BJ (cell line): ENCODE results near the gene DOK5. TPM values are rescaled to one million over a fixed set of nuclear protein-coding genes. Genes with fewer than 3 reads are reported as not detected.

ENCODE experiments used
- CTCF ChIA-PET: fragments of 350-600 bp; formaldehyde crosslinking; extraction: SDS; loops from one replicate; lab custom pipeline; 2021; ENCODE audit warnings: antibody characterized with exemption, inconsistent platforms; lab: Yijun Ruan, JAX
- POLR2A ChIA-PET: fragments of 300-600 bp; sonication (Branson Sonifier 250); formaldehyde crosslinking; extraction: SDS; loops from one replicate; lab custom pipeline; 2021; ENCODE audit warnings: antibody characterized with exemption; lab: Charles Lee
- DNase-seq: peaks from one replicate; pipeline ENCODE4 v3.0.0-alpha.2; 2011; ENCODE audit warnings: low read depth
- H3K27me3 ChIP-seq: 2 replicates; pipeline ENCODE4 v1.6.0; 2011; ENCODE audit warnings: low read length; ENCODE audit not compliant: control insufficient read depth, insufficient read depth
- H3K36me3 ChIP-seq: 2 replicates; pipeline ENCODE4 v1.5.1; 2011; ENCODE audit warnings: low read length; ENCODE audit not compliant: control insufficient read depth, insufficient read depth
- H3K4me3 ChIP-seq: 2 replicates; pipeline ENCODE4 v1.5.1; 2011; ENCODE audit warnings: low read depth, mild to moderate bottlenecking, control low read depth, low read length
- CTCF ChIP-seq: IDR thresholded peaks from 2 replicates; pipeline ENCODE4 v1.5.1; 2011; ENCODE audit warnings: low read depth, mild to moderate bottlenecking, control low read depth, inconsistent platforms, low read length, moderate library complexity; ENCODE audit not compliant: insufficient read depth
- polyA plus RNA-seq: library from polyadenylated mRNA; depleted of rRNA; stranded (reverse); fragments of >200 nt; gene quantifications from 2 replicates; pipeline ENCODE4 v1.2.3, GENCODE V29; 2011

DOK5 gene
- polyA plus RNA-seq, 1 experiment, result 0.26 TPM

- ChIA-PET CTCF (no interaction called here), POLR2A (no interaction called here)
- Histone ChIP-seq H3K4me3 (no peak overlapping the region), H3K27me3 (no peaks in the 10 kb centered on the region), H3K36me3 (no peaks in the 10 kb centered on the region)
- TF ChIP-seq CTCF, result no peak
- no peak for DNase-seq
These were observed 143.0 kb downstream of the DOK5 start for GRCh38 chr20:54618412-54618811.

- POLR2A ChIA-PET, result no interaction called here
- TF ChIP-seq CTCF, result no peak
- CTCF ChIA-PET, result no interaction called here
- DNase-seq, result no peak
- H3K4me3 ChIP-seq, result no peak overlapping the region
- H3K27me3 ChIP-seq, result no peaks in the 10 kb centered on the region
- no peaks in the 10 kb centered on the region for H3K36me3 ChIP-seq
These were observed 143.8 kb downstream of the DOK5 start for GRCh38 chr20:54619181-54619580.

- DNase-seq, result no peak
- no peaks in the 10 kb centered on the region for H3K27me3 ChIP-seq
- no peak overlapping the region for H3K4me3 ChIP-seq
- POLR2A ChIA-PET, result no interaction called here
- H3K36me3 ChIP-seq, result no peaks in the 10 kb centered on the region
- no peak for TF ChIP-seq CTCF
- CTCF ChIA-PET, result no interaction called here
These were observed 144.3 kb downstream of the DOK5 start for GRCh38 chr20:54619682-54620081.

- ChIA-PET POLR2A (no interaction called here), CTCF (no interaction called here)
- Histone ChIP-seq H3K4me3 (no peak overlapping the region), H3K27me3 (no peaks in the 10 kb centered on the region), H3K36me3 (no peaks in the 10 kb centered on the region)
- no peak for TF ChIP-seq CTCF
- no peak for DNase-seq
These were observed 145.2 kb downstream of the DOK5 start for GRCh38 chr20:54620611-54621010.

GRCh38 chr20:54622333-54623295, 147.2 kb downstream of the DOK5 start:
- no peak for DNase-seq
- Histone ChIP-seq H3K4me3 (no peak overlapping the region), H3K36me3 (no peaks in the 10 kb centered on the region), H3K27me3 (no peaks in the 10 kb centered on the region)
- POLR2A ChIA-PET, result no interaction called here
- CTCF ChIA-PET, result interaction anchor here (0.7 to 1.6 kb wide), 3 partner anchors 13 to 58 kb away, joined by 3 read pairs; no protein-coding TSS in a partner anchor
- no peak for TF ChIP-seq CTCF
